ENCODE results near the gene DDC.

Gene DDC, protein sequence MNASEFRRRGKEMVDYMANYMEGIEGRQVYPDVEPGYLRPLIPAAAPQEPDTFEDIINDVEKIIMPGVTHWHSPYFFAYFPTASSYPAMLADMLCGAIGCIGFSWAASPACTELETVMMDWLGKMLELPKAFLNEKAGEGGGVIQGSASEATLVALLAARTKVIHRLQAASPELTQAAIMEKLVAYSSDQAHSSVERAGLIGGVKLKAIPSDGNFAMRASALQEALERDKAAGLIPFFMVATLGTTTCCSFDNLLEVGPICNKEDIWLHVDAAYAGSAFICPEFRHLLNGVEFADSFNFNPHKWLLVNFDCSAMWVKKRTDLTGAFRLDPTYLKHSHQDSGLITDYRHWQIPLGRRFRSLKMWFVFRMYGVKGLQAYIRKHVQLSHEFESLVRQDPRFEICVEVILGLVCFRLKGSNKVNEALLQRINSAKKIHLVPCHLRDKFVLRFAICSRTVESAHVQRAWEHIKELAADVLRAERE

GRCh38 chr7:50564640-50565558, at the start of gene DDC:
TSS of gene DDC (minus strand) at chr7:50565405. CDS start at chr7:50544085, 21,320 bp downstream.
- DNase-seq = no peak

DNA sequence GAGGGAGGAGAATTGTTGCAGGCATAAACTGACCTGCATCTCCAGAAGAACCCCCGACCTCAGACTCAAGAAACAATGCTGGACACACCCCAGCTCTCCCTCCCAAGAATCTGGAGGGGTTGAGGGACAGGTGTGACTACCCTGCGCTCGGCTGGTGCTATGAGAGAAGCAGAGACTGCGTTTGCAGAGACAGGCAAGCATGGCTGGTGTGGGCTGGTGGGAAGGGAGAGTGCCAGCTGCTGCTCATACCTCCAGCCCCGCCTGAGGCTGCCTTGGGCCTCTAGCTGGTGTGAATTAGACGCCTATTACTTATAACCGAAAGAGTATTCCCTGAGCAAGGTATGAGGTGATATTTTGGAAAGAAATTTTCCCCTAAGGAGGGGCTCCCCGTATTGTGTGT, 48.3 kb upstream of the DDC start:
- DNase-seq = no peak

GRCh38 chr7:50612704-50613103, 47.5 kb upstream of the DDC start:
- no peak for DNase-seq

DNA sequence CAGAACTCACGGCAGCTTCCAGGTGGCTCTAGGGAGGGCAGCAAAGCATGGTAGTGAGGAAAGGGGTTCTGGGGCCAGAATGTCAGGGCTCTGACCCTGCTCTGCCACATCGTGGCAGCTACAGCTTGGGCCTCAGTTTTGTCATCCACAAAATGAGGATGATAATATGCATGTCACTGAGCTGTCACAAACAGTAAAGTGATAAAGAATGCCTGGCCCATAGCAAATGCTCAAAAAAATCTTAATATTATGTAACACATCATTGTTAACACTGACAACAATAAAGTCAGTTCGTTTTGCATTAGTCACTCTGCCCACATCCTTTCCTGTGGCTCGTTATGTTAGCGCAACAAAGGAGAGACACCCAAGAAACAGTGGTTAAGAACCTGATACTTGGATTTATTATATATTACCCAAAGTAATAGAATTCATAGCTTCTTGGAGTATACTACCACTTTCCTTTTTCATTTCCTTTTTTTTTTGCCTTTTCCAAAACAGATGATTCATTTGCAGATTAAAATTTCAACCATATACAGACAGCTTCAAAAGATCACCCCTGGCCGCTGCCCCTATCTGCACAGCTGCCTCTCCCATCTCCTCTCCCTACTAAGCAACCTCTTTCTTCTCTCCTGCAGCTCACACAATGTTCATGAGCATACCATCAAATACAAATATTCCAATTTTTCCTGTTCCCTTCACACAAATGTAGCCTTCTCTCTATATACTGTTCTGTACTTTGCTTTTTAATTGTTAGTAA, 45.5 kb upstream of the DDC start:
- DNase-seq = peak; percentile 67

- DNase-seq = peak; percentile 57
These were observed 43.1 kb upstream of the DDC start for GRCh38 chr7:50608196-50608906.

DNA sequence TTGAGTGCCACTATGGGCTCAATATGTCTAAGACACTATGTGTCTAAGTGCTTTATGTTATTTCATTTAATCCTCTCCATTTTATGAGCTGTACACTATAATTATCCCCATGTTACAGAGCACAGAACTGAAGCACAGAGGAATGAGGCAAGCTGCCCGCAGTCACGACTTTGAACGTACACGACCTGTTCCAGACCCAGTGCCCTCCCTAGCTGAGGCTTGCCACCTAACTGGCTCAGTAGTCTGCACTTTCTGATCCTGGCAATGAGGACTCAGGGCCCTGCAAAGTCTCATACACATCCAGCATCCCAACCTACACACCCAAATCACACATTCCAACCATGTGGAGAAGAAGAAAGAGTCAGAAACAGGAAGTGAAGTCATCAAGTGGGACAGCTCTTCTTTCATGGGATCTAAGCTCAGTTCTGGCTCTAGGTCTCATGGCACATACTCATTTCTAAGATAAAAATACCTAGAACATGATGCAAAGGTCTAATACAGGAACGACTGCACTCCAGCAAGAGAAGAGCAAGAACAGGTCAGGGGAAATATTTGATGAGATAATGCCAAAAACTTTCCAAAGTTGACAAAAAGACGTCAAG, 42.4 kb upstream of the DDC start:
- DNase-seq = no peak

GRCh38 chr7:50605059-50605458, 39.9 kb upstream of the DDC start:
- DNase-seq = no peak

- DNase-seq = no peak
These were observed 38.1 kb upstream of the DDC start for GRCh38 chr7:50603287-50603686.

DNA sequence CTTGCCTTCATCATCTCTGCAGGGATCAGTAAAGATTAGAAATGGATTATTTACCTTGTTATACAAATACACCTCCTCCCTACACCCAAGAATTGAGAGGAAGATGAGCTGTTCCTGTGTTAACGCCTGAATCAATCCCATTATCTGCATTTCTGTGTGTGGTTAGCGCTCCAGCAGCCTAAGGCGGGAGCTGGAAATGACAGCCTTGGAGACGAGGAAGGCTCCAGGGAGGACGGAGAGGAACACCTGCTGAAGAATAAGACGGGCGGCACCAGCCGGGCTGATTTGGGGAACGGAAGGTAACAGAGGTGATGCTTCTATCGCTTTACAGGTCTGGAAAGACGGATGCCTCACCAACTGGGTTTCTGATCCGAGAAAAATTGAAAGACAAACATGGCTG, 34.2 kb upstream of the DDC start:
- DNase-seq = no peak

DNA sequence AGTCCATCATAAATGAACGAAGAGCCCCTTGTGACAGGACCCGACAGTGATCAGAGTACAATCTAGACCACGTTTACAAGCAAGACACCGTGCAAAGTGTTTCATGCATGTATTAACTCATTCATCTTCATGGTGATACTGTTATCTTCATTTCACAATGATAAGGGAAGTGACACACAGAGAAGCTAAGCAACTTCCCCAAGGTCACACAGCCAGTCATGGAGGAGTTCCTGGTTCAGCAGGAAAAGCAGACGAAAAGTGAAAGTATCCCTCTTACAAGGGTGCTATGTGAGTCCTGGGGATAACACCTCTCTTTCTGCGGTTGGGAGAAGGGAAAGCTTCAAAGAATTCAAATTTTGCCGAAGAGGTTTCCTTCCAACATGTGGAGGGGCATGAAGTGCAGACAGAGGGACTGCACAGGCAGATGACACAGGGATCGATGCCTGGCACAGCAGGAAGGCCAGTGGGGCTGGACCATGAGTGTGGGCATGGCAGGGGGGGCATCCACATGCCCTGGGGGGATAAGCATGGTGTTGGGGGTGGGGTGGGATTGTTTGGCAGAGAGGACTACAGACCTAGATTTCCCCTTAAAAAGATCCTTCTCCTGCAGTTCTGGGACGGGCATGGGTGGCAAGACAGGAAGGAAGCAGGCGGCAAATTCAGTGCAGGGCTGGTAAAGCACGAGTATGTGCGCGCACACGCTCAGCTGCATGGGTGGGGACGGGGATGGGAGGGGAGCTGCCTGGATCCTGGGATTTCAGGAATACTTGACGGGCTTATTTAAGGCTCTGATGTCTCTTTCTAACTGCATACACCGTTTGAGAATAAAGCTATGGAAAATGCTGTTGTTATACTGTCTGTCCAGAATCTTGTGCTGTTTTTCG, 33.5 kb upstream of the DDC start:
- no peak for DNase-seq

DNA sequence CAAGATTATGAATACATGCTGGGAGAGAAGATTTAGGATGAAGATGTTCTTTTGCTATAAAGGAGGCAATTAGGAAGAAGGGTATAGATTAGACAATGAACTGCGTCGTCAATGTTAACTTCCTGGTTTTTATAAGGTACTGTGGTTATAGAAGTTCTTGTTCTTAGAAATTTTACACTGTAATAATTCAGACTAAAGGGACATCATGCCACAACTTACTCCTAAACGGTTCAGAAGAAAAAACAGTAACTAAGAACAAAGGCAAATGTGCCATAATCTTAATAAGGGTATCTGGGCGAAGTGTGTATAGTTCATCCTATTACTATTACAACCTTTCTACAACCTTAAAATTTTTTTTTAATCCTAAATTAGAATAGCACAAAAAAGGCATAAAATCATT, 31.3 kb upstream of the DDC start:
- no peak for DNase-seq

GRCh38 chr7:50595491-50596102, 30.4 kb upstream of the DDC start:
- DNase-seq = peak; percentile 53

DNA sequence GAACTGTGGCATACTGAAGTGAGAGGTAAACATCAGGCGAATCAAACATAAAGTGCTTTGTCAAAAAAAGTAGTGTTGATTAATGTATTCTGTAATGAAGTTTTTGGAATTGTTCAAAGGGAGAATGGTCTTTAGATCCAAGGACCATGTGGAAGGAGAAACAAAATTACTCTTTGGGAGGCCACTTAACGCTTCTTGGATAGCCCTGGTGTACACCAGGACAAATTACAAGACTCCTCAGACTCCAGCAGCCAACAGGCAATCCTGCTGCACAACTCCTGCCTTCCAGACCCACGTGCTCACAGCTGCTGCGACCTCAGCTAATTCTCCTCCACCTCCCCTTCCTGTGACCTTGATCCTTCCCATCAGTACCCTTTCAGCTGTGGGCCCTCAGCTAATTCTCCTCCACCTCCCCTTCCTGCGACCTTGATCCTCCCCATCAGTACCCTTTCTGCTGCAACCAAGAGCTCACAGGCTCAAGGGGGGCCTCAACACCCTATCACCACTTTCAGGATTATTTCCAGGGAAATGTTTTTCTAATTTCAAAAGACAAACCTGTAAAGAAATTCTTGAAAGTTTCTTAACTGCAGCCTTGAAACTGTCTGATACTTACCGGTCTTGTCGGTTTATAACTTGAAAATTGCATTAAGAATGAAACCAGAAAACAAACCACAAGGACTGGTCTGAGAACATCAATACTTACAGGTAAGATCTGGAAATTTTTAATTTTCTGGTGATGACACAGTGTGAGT, 29.7 kb upstream of the DDC start:
- no peak for DNase-seq

DNA sequence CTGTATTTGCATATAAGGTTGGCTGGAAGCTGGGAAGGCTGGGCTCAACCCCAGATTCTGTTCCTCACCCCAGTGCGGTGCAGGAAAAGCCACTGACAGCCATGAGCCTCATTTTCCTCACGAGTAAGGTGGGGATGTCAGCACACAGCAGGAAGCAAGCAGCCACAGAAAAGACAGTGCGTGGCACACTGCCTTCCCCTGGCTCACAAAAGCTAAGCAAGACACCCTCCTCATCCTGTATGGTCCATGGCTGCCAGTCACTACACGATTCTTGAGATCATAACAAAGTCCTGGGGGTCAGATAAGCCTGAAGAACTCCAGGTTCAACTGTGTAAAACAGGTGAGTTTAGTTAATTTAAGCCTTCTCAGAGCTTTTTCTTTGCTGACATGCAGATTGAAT, 28.9 kb upstream of the DDC start:
- peak; percentile 7 for DNase-seq

DNA sequence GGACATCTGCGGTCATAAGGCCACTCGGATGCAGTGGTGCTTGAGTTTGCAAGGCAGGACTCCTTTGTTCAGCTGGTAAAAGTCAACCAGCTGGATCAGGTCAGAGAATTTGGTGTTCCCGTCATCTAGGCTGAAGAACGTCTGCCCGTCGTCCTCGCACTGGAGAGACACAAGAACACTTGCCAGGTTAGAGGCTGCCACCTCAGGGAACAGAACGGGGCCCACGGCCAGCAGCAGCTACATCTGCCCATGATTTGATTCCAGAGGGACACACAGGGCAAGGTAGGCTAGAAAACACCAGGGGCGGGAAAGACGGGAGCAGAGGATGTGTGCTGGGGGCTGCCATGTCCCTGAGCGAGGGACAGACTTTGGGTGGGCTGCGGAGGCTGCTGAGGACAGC, 27.7 kb upstream of the DDC start:
- DNase-seq = no peak

GRCh38 chr7:50591480-50592438, 26.6 kb upstream of the DDC start:
- DNase-seq = no peak

- DNase-seq = no peak
These were observed 25.9 kb upstream of the DDC start for GRCh38 chr7:50591098-50591479.

- DNase-seq = no peak
These were observed 25.3 kb upstream of the DDC start for GRCh38 chr7:50590535-50590934.

GRCh38 chr7:50589364-50589763, 24.2 kb upstream of the DDC start:
- no peak for DNase-seq
